Glomerular visceral epithelial cell (primary cell): ENCODE data around the gene TSGA10IP.

Experiments
- DNase-seq: peaks from one replicate; pipeline ENCODE4 v3.0.0-alpha.2; 2016; ENCODE audit errors: extremely low spot score

TSGA10IP gene

GRCh38 chr11:65917434-65918210 is 27.7 kb upstream of the TSGA10IP start:
- no peak for DNase-seq

GRCh38 chr11:65918211-65919140 is 26.8 kb upstream of the TSGA10IP start, which contains the start of gene C11orf68:
TSS of gene C11orf68 (minus strand) at chr11:65919062. CDS start at chr11:65919031, 31 bp downstream.
- DNase-seq, result peak; percentile 40

GRCh38 chr11:65919141-65919572 is 26.1 kb upstream of the TSGA10IP start, which contains the start of gene DRAP1:
TSS of gene DRAP1 (plus strand) at chr11:65919426. CDS start at chr11:65919502, 76 bp downstream.
- DNase-seq, result peak; percentile 99

- DNase-seq, result peak; percentile 43
Observed at GRCh38 chr11:65919573-65920371, 25.5 kb upstream of the TSGA10IP start.

GRCh38 chr11:65920372-65920802 is 24.9 kb upstream of the TSGA10IP start:
- no peak for DNase-seq

- DNase-seq, result no peak
Observed at GRCh38 chr11:65921033-65921555, 24.2 kb upstream of the TSGA10IP start.

- no peak for DNase-seq
Observed at GRCh38 chr11:65921876-65922275, 23.4 kb upstream of the TSGA10IP start.

- DNase-seq, result no peak
Observed at GRCh38 chr11:65922565-65922964, 22.7 kb upstream of the TSGA10IP start.

GRCh38 chr11:65925397-65925796 is 19.9 kb upstream of the TSGA10IP start:
- no peak for DNase-seq

- DNase-seq, result no peak
Observed at GRCh38 chr11:65927904-65928397, 17.3 kb upstream of the TSGA10IP start.

GRCh38 chr11:65928667-65929066 is 16.6 kb upstream of the TSGA10IP start:
- DNase-seq, result no peak

- no peak for DNase-seq
Observed at GRCh38 chr11:65931773-65932557, 13.3 kb upstream of the TSGA10IP start.

- no peak for DNase-seq
Observed at GRCh38 chr11:65932558-65932919, 12.7 kb upstream of the TSGA10IP start.

- no peak for DNase-seq
Observed at GRCh38 chr11:65934014-65934413, 11.3 kb upstream of the TSGA10IP start.

- no peak for DNase-seq
Observed at GRCh38 chr11:65937766-65938165, 7.5 kb upstream of the TSGA10IP start.

GRCh38 chr11:65941720-65942310 is 3.5 kb upstream of the TSGA10IP start:
- DNase-seq, result no peak

- DNase-seq, result no peak
Observed at GRCh38 chr11:65942531-65942930, 2.7 kb upstream of the TSGA10IP start.

- DNase-seq, result no peak
Observed at GRCh38 chr11:65944191-65944590, 1.1 kb upstream of the TSGA10IP start.

- no peak for DNase-seq
Observed at GRCh38 chr11:65944767-65945166, 513 bp upstream of the TSGA10IP start.
